Hematopoietic multipotent progenitor cell treated with erythropoietin and hydrocortisone succinate and interleukin-3 and kit ligand, for 4 days (in vitro differentiated cells): ENCODE measurements around the gene NOP14.
A peak's percentile ranks its signal among the peaks of the same experiment; 100 is the strongest.
"Not testable (repeated sequence)": the region's sequence is repeated elsewhere in the genome, so short reads cannot be mapped to it uniquely, and the experiment has no call there.

ENCODE experiments used
- DNase-seq: peaks from one replicate; pipeline ENCODE4 v3.0.0-alpha.2; 2015

The NOP14 gene

GRCh38 chr4:2941138-2942036 lies 21.8 kb downstream of the NOP14 start:
- DNase-seq = no peak

GRCh38 chr4:2940267-2941137 lies 22.7 kb downstream of the NOP14 start:
- DNase-seq = no peak

GRCh38 chr4:2939383-2940243 lies 23.6 kb downstream of the NOP14 start:
- no peak for DNase-seq

DNA sequence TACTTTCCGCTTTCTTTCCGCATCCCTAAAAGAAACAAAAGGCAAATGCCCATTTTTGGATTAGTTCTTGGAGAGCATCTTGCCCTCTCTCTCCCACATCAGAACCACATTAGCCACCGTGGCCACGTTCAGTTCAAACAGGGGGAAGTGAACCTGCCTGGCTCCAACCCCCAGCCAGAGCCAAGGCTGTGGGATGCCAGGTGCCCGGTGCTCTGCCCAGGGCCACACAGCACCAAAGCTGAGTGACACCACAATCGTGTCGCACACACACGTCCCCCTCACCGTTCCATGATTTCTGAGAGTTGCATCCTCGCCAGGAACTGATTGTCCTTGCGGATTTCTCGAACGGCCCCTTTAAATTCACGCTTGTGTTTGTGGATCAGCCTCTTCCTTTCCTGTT lies 24.3 kb downstream of the NOP14 start:
- no peak for DNase-seq

- not testable (repeated sequence) for DNase-seq
Observed at GRCh38 chr4:2938411-2938810, 24.8 kb downstream of the NOP14 start.

DNA sequence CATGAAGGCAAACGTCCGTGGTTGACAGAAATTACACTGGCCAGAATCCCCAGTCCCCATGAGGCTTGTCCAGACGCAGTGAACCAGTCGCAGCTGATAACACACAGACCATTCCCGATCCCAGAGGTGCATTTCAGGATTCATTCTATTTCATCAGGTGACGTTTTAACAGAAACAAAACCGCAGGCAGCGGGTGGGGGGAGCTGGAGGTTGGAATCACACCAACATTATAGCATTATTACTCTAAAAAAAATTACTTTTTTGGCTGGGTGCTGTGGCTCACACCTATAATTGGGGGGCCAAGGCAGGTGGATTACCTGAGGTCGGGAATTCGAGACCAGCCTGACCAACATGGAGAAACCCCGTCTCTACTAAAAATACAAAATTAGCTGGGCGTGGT lies 25.2 kb downstream of the NOP14 start:
- no peak for DNase-seq

DNA sequence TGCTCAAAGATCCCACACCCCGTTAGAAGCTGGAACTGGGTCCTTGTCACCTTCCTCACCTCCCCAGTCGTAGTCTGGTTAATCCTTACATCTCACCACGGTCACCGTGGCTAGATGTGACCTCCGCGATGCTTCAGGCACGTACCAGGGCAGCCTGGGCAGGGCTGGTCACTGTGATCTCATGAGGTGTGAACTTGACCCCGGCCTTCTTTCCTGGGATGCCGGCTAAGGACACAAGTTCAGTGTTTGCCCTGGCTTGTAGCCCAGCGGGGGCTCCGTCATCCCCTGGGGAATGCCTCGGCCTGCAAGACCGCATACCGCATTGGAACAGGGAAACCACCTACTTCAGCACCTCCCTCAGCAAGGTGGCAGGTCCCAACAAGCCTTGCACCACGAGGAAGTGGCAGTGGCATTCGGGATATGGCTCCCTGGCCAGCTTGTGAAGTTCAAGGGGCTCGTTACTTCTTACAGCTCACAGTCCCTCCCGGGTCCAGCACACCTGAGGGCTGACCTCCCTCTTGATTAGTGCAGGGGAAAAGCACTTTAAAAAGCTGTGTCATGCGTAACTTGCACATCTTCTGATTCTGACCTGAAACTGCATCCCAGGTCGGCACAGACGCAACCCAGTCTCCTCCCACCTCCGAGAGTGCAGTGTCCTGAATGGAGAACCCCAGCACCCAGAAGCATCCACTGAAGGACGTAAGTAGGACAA lies 25.9 kb downstream of the NOP14 start:
- DNase-seq = no peak

GRCh38 chr4:2936773-2937145 lies 26.4 kb downstream of the NOP14 start:
- DNase-seq = peak; percentile 48

DNA sequence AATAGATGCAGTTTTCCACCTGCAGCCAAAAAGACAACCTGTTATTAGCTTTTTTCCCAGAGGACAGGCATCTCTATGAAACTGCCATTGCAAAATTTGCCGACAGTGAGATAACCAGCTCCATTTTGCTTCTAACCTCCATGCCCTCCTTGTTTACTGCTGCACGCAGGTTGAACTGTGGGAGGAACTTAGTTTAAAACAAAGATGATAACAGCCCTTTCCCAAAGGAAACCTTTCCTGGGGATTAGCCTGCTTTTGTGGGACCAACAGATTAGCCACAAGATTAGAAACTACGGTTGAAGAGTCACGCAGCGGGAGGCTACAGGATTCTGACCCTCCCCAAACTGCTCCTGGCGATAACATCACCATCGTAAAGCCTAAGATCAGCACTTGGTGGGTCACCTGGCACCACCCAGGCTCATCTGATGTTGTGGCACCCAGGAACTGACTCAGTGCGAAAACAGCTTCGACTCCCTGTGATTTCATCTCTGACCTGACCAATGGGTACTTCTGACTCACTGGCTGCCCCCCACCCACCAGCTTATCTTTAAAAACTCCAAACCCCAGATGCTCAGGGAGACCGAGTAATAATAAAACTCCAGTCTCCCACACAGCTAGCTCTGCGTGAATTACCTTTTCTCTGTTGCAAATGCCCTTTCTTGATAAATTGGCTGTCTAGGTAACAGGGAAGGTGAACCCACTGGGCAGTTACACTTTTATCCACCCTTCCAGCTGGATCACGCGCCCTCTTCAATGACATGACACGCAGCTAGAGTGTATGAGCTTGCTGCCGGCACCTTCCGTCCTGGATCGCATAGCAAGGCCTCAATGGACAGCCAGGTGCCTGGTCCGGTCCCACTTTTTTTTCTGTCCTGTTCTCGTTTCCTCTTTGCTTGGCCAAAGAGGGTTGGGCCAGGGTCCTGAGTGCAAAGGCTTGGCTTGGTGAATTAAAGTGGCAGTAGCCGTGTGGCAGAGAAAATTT lies 27.2 kb downstream of the NOP14 start:
- peak; percentile 49 for DNase-seq

DNA sequence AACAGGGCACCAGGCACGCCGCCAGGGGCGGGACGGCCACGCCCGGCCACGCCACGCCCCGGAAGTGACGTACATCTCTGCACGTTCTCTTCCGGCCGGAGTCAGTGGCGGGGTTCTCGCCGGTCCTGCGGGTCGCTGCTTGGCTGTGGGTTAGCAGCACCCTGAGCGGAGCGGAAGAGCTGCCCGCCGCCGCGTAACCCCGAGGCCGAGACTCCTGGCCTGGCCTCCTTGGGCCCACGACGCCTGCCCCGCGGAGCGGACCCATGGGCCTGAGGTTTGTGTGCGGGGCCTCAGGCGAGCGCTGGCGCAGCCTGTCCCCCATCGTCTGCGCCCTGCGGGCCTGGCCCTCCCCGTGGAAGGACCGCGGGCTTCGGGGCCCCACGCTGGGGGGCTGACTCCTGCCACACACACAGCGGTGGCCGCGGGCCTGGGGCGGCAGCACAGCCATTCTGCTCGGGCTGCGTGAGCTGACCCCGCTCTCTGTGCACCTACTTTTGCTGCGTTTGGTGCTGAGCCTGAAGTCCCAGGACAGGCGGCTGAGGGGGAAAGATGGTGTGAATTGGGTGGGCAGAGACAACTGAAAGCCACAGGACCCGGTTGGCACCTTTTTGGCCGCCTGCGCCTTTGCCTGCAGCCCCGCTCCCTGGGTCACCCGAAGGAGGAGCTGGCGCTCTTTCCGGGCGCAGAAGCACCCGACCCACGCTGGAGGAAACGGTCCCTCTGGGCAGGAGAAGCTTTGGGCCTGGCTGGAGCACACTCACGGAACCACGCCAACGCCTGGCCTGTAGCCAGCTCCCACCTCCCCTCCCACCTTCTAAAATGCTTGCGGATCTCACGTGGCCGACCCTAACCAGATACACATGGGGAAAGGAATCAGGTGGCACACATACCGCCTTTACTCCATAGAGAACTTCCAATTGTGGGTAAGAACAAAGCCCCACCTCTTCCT lies 28.1 kb downstream of the NOP14 start:
- peak; percentile 96 for DNase-seq

DNA sequence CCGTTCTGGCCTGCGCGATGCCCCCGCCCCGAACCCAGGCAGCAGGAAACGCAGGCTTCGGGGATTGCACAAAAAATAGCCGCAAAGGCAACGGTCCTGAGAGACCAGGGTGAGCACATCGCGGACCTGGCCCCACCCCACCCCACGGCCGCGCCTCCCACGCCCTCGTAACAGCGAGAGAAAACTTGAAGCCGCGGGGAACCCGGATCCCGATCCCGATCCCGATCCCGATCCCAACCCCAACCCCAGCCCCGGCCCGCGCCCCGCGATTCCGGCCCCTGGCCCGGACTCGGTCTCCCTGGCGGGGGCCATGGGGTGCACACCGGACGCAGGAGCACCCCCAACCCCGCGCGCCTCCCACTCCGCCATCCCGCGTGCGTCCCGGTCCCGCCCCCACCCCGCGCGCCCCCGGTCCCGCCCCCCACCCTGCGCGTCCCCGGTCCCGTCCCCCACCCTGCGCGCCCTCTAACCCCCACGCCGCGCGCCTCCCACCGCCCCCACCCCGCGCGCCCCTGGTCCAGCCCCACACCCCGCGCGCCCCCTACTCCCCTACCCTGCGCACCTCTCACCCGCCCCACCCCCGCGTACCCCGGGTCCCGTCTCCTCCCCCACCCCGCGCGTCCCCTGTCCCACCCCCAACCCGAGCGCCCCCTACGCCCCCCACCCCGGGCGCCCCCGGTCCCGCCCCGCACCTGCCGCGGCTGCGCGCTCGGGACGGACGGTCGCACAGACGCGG lies 29.0 kb downstream of the NOP14 start:
- peak; percentile 83 for DNase-seq

DNA sequence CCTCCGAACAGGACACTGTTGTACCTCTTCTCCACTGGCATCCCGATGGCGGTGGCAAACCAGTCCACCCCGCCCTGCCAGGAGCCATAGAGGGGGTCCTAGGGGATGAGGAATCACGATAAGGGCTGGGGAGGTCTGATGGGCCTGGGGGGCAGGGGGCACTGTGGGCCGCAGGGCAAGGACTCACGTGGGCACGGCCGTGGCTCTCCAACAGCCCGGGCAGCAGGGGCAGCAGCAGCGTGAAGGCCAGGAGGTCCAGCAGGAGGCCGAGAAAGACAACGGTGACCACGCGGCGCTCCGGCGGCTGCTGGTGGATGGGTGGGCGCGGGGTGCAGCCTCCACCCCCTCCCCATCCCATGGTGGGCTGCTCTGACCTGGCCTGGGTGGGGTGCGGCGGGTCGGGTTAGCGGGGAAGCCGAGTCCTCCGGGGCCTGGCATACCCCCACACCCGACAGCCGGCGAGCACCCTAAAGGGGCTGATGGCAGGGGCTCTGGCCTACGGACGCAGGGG lies 29.6 kb downstream of the NOP14 start:
- no peak for DNase-seq

GRCh38 chr4:2932951-2933565 lies 30.1 kb downstream of the NOP14 start:
- DNase-seq = peak; percentile 45

GRCh38 chr4:2932321-2932950 lies 30.8 kb downstream of the NOP14 start:
- peak; percentile 39 for DNase-seq

- peak; percentile 86 for DNase-seq
Observed at GRCh38 chr4:2931512-2932301, 31.5 kb downstream of the NOP14 start.

GRCh38 chr4:2930758-2931511 lies 32.3 kb downstream of the NOP14 start:
- DNase-seq = no peak
